Tibial nerve (tissue), 4 donors: ENCODE measurements around the gene SDCCAG8.

Experiments
- CTCF ChIP-seq, 5 experiments: fragments of 200-600 bp in 3 of 5; fragments of 450-650 bp in 2 of 5; sonication (generic) in 3 of 5; IDR thresholded peaks; one replicate each; pipeline ENCODE4 v1.5.1; 2016 to 2019; ENCODE audit warnings: antibody characterized with exemption in 5 of 5, mild to moderate bottlenecking in 3 of 5, moderate library complexity in 2 of 5
- EP300 ChIP-seq, 2 donors: sonication (generic); formaldehyde crosslinking; IDR thresholded peaks; one replicate each; pipeline ENCODE4 v1.6.1; 2017; ENCODE audit warnings: antibody characterized with exemption in 2 of 2, mild to moderate bottlenecking in 1 of 2

GRCh38 chr1:243489681-243490546 lies 234.1 kb downstream of the SDCCAG8 start:
- TF ChIP-seq CTCF (IDR thresholded peaks at IDR 0.05) (no peak), EP300 (IDR thresholded peaks at IDR 0.05) (no peak)
